Measurements from ENCODE around the gene TTR.

The TTR gene

GRCh38 chr18:31581498-31582197 is 10.0 kb upstream of the TTR start:
- DNase-seq: no peak

GRCh38 chr18:31583185-31583854 is 8.4 kb upstream of the TTR start:
- no peak for DNase-seq

GRCh38 chr18:31585991-31586390 is 5.7 kb upstream of the TTR start:
- no peak for DNase-seq

- DNase-seq: no peak
Measured at GRCh38 chr18:31586616-31587015, 5.1 kb upstream of the TTR start.

- no peak for DNase-seq
Measured at GRCh38 chr18:31587529-31587928, 4.1 kb upstream of the TTR start.

GRCh38 chr18:31590570-31590969 is 1.1 kb upstream of the TTR start:
- no peak for DNase-seq

- no peak for DNase-seq
Measured at GRCh38 chr18:31591113-31591512, 564 bp upstream of the TTR start.

- DNase-seq: no peak
Measured at GRCh38 chr18:31592506-31593157, 955 bp downstream of the TTR start.

GRCh38 chr18:31595121-31595771 is 3.6 kb downstream of the TTR start:
- no peak for DNase-seq

- DNase-seq: no peak
Measured at GRCh38 chr18:31596081-31596872, 4.6 kb downstream of the TTR start.

- DNase-seq: no peak
Measured at GRCh38 chr18:31598021-31598805, 6.5 kb downstream of the TTR start.

GRCh38 chr18:31603315-31603714 is 11.6 kb downstream of the TTR start:
- DNase-seq: no peak

GRCh38 chr18:31606265-31606664 is 14.6 kb downstream of the TTR start:
- DNase-seq: no peak

GRCh38 chr18:31607384-31607783 is 15.7 kb downstream of the TTR start:
- no peak for DNase-seq

GRCh38 chr18:31609886-31610285 is 18.2 kb downstream of the TTR start:
- no peak for DNase-seq

- DNase-seq: no peak
Measured at GRCh38 chr18:31610286-31611205, 18.9 kb downstream of the TTR start.

- no peak for DNase-seq
Measured at GRCh38 chr18:31611511-31611910, 19.8 kb downstream of the TTR start.

GRCh38 chr18:31612124-31612523 is 20.4 kb downstream of the TTR start:
- DNase-seq: no peak

- DNase-seq: no peak
Measured at GRCh38 chr18:31614044-31614443, 22.4 kb downstream of the TTR start.

- no peak for DNase-seq
Measured at GRCh38 chr18:31616586-31616985, 24.9 kb downstream of the TTR start.

All from NCI-H1436 treated with DMSO at 0.1 percent for 48 hours (cell line).